SK-N-SH (cell line): ENCODE data around the gene SLC6A13.

ENCODE experiments used
- CTCF ChIP-seq: fragments of 200-600 bp; sonication (generic); IDR thresholded peaks from 2 replicates; pipeline ENCODE4 v1.6.1; 2017; ENCODE audit warnings: antibody characterized with exemption, mild to moderate bottlenecking, moderate library complexity
- EP300 ChIP-seq, 2 experiments: IDR thresholded peaks; 2 replicates each; pipeline versions ENCODE4 v1.4.0 to v1.6.1; 2012; ENCODE audit warnings: borderline replicate concordance in 1 of 2, low read depth in 1 of 2, low read length in 1 of 2
- EZH2phosphoT487 ChIP-seq: fragments of 200-600 bp; sonication (generic); IDR thresholded peaks from 2 replicates; pipeline ENCODE4 v1.6.1; 2017; ENCODE audit warnings: low read depth, mixed run types, mild to moderate bottlenecking, antibody characterized with exemption, moderate library complexity, borderline replicate concordance
- JUND ChIP-seq: IDR thresholded peaks from 2 replicates; pipeline ENCODE4 v1.4.0; 2012
- MEF2A ChIP-seq: IDR thresholded peaks from 2 replicates; pipeline ENCODE4 v1.4.0; 2012; ENCODE audit warnings: low read depth, borderline replicate concordance
- POLR2AphosphoS5 ChIP-seq: IDR thresholded peaks from 2 replicates; pipeline ENCODE4 v1.6.1; 2012; ENCODE audit warnings: low read depth, low read length
- RAD21 ChIP-seq: IDR thresholded peaks from 2 replicates; pipeline ENCODE4 v1.6.1; 2012; ENCODE audit warnings: mild to moderate bottlenecking, low read length
- RFX5 ChIP-seq: IDR thresholded peaks from 2 replicates; pipeline ENCODE4 v1.6.1; 2012; ENCODE audit warnings: mild to moderate bottlenecking, improper control_type of control experiment, low read length
- SIN3A ChIP-seq: IDR thresholded peaks from 2 replicates; pipeline ENCODE4 v1.6.1; 2012; ENCODE audit warnings: low read depth, mild to moderate bottlenecking, low read length, moderate library complexity, borderline replicate concordance
- YY1 ChIP-seq: IDR thresholded peaks from 2 replicates; pipeline ENCODE4 v1.4.0; 2012; ENCODE audit warnings: low read depth, mild to moderate bottlenecking
- TF ChIP-seq, protein P1 (sequence below): IDR thresholded peaks from 2 replicates; pipeline ENCODE4 v1.6.1; 2012; ENCODE audit warnings: mild to moderate bottlenecking, low read depth, low read length, moderate library complexity

DNA sequence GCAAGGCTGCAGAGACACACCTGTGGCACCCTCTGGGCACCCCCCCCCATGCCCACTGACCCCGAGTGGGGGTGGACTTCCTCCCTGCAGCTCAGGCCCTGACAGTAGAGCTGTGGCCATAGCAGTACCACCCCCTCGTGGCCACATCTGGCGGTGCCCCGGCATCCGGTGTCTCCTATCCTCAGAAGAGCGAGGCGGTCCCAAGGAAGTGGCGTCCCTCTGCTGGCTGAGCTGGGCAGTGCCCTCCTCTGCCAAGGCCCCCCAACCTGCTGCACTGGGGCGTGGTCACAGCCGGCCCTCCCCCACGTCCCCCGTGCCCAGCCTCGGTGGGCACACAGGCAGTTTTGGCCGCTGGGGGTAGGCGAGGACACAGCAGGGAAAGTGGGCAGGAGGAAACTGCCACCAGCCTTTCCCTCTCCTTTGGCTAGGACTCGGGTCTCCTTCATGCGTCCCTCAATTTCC lies 42.7 kb downstream of the SLC6A13 start:
- TF ChIP-seq EP300 (IDR thresholded peaks at IDR 0.05; ENCODE audit: borderline replicate concordance in 1 of 2, low read depth in 1 of 2, low read length in 1 of 2), result no peak
- TF ChIP-seq YY1, result no peak
- TF ChIP-seq SIN3A, result no peak
- peak; percentile 68 for TF ChIP-seq CTCF
- TF ChIP-seq MEF2A, result no peak
- no peak for TF ChIP-seq POLR2AphosphoS5
- TF ChIP-seq EZH2phosphoT487, result no peak
- TF ChIP-seq RAD21, result peak; percentile 78
- TF ChIP-seq, protein P1, sequence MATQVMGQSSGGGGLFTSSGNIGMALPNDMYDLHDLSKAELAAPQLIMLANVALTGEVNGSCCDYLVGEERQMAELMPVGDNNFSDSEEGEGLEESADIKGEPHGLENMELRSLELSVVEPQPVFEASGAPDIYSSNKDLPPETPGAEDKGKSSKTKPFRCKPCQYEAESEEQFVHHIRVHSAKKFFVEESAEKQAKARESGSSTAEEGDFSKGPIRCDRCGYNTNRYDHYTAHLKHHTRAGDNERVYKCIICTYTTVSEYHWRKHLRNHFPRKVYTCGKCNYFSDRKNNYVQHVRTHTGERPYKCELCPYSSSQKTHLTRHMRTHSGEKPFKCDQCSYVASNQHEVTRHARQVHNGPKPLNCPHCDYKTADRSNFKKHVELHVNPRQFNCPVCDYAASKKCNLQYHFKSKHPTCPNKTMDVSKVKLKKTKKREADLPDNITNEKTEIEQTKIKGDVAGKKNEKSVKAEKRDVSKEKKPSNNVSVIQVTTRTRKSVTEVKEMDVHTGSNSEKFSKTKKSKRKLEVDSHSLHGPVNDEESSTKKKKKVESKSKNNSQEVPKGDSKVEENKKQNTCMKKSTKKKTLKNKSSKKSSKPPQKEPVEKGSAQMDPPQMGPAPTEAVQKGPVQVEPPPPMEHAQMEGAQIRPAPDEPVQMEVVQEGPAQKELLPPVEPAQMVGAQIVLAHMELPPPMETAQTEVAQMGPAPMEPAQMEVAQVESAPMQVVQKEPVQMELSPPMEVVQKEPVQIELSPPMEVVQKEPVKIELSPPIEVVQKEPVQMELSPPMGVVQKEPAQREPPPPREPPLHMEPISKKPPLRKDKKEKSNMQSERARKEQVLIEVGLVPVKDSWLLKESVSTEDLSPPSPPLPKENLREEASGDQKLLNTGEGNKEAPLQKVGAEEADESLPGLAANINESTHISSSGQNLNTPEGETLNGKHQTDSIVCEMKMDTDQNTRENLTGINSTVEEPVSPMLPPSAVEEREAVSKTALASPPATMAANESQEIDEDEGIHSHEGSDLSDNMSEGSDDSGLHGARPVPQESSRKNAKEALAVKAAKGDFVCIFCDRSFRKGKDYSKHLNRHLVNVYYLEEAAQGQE, result no peak
- TF ChIP-seq RFX5, result no peak
- TF ChIP-seq JUND, result no peak
